ENCODE measurements around the gene KRTAP5-3.

The KRTAP5-3 gene

DNA sequence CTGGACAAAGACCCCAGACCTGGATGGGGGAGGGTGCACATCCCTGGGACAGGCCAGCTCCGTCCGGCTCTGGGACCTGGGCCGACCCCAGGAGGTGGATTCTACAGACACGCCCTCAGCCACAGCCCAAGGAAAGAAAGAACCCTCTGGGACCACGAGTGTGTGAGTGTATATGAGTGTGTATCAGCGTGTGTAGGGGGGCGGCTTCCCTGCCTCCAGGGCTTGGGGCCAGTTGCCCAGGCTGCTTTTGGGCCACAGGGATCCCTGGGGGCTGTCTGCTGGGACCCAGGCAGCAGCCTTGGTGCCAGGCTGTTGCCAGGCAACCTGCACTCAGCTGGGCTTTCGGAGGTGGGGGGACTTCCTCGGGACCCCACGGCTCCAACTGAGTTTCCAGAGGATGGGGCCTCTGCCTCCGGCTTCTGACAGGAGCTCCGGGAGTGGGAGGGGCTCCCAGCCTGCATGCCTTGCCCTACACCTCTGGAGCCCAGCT lies 45.1 kb downstream of the KRTAP5-3 start:
- DNase-seq, result no peak

- DNase-seq, result no peak
Measured at GRCh38 chr11:1562469-1563148, 45.7 kb downstream of the KRTAP5-3 start.

DNA sequence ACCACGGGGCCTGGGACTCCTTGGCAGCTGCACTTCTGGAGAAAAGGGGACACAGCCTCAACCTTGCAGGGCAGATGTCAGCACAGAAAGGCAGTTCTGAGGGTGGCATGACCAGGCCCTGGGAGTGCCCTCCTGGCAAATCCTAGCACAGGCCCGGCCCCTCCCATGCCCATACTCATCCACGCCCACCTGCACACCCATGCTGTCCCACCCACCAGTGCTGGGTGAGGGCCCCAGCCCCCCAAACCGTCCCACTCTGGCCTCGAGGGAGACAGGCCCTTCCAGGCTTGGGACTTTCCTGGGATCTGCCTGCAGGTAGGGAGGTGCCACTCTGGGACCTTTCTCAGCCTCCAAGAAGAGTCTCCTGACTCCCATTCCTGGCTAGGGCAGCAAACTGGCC lies 46.3 kb downstream of the KRTAP5-3 start:
- DNase-seq, result no peak

GRCh38 chr11:1561266-1561665 lies 47.0 kb downstream of the KRTAP5-3 start:
- DNase-seq, result no peak

DNA sequence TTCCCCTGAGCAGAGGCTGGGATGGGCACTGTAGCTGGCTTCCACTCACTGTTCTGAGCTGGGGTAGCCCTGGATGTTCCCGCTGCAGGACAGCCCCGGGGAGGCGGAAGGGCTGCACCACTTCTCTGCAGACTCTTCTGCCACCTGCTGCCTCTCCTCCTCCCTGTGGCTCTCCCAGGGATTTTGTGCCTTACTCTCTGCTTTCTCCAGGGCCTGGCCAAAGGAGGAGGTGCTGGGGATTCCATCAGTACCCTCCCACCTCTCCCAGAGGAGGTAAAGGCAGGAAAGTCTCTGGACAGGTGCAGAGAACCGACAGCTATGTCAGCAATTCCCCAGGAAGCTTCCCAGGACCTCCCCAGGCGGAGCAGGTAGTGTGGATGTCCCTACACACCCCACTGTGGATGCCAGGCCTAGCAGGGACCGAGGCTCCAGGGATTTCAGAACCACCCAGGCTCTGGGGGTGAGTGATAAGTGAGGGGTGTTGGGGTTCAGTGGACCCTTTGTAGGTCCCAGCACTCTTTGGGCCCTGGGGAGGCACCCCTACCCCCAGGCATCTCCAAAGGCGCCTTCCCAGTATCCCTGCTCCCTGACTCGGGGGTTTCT lies 47.5 kb downstream of the KRTAP5-3 start:
- DNase-seq, result no peak

GRCh38 chr11:1560002-1560648 lies 48.1 kb downstream of the KRTAP5-3 start:
- no peak for DNase-seq

DNA sequence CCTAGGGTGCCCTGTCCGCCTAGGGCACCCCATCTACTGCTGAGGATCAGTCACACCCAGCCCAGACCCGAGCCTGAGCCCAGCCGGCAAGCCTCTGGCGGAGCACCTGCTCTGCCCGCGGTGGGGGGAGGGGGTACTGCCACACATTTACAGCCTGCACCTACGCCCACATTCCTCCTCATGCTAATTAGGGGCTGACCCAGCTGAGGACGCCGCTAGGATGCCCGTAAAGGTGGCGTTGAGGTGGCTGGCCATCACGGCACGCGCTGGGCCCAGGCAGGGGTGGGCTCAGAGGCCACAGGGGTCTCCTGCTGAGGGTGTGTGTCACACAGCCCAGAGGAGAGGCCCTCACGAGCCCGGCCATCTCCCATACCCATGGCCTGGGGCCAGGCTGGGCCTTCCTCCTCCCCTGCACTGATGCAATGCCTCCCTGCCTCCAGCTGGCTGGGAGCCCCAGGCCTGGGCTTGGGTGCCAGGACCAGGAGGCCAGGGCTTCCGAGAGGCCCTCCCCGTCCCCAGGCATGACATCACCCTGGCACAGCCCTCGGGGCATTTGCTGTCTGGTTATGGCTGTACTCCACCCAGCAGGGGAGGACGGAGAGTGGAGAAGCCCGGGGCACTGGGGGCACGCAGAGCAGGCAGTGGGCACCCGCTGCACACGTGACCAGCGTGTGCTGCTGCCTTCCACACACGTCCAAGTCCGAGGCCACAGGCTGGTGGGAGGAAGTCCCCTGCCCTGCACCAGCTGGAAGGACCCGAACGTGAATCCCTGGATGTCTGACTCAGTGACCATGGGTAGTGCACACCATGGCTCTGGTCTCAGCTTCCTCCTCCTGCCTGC lies 48.9 kb downstream of the KRTAP5-3 start:
- DNase-seq, result peak; percentile 30

DNA sequence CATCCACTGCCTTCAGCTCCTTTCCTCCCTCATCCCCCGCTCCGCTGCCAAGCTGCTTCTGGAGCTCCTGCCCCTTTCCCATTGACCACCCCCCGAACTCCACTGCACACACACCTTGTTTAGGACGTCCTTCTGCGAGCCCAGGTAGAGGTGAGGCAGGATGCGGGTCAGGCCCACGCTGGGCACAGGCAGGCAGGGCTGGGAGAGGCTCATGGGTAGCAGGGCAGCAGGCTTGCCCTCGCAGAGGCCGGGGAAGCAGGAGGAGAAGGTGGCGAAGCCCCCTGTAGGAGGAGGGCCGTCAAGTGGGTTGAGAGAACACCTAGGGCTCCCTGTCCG lies 49.5 kb downstream of the KRTAP5-3 start:
- no peak for DNase-seq

GRCh38 chr11:1557904-1558774 lies 50.1 kb downstream of the KRTAP5-3 start:
- DNase-seq, result no peak
